Neural cell (in vitro differentiated cells): ENCODE results near the gene SLC36A3. TPM values are rescaled to one million over a fixed set of nuclear protein-coding genes. Genes with fewer than 3 reads are reported as not detected.

Experiments
- H2AFZ ChIP-seq: fragments of 200-600, 300-800 bp; sonication (generic), shearing (Covaris generic); 2 replicates; pipeline ENCODE4 v1.6.0; 2014; ENCODE audit warnings: low read depth, mild to moderate bottlenecking, antibody characterized with exemption, low read length, moderate library complexity
- H3F3A ChIP-seq: fragments of 200-600 bp; shearing (Covaris generic); 2 replicates; pipeline ENCODE4 v1.6.1; 2016; ENCODE audit warnings: mild to moderate bottlenecking, moderate library complexity, mixed read lengths, antibody characterized with exemption, low read length; ENCODE audit not compliant: insufficient read depth, poor library complexity, severe bottlenecking
- H3K27ac ChIP-seq: fragments of 200-600, 300-800 bp; sonication (generic), shearing (Covaris generic); 2 replicates; pipeline ENCODE4 v1.5.1; 2014; ENCODE audit warnings: mild to moderate bottlenecking, low read length, moderate library complexity
- H3K27me3 ChIP-seq: fragments of 300-800, 200-600 bp; sonication (generic), shearing (Covaris generic); 2 replicates; pipeline ENCODE4 v1.6.0; 2014; ENCODE audit warnings: mild to moderate bottlenecking, low read depth, low read length, moderate library complexity; ENCODE audit not compliant: insufficient read depth
- H3K36me3 ChIP-seq: fragments of 300-800, 200-600 bp; sonication (generic), shearing (Covaris generic); 2 replicates; pipeline ENCODE4 v1.5.1; 2014; ENCODE audit warnings: mild to moderate bottlenecking, antibody characterized with exemption, low read length, moderate library complexity; ENCODE audit not compliant: insufficient read depth
- H3K4me2 ChIP-seq: fragments of 300-800, 200-600 bp; sonication (generic), shearing (Covaris generic); 2 replicates; pipeline ENCODE4 v1.6.0; 2014; ENCODE audit warnings: mild to moderate bottlenecking, low read length
- H3K4me3 ChIP-seq: fragments of 300-800, 200-600 bp; sonication (generic), shearing (Covaris generic); 2 replicates; pipeline ENCODE4 v1.5.1; 2014; ENCODE audit warnings: mild to moderate bottlenecking, low read length, moderate library complexity
- H3K79me2 ChIP-seq: fragments of 200-600 bp; shearing (Covaris generic); replicated peaks from 2 replicates; pipeline ENCODE4 v1.6.0; 2014; ENCODE audit warnings: mild to moderate bottlenecking, low read length, moderate library complexity; ENCODE audit not compliant: insufficient read depth
- H3K9ac ChIP-seq: fragments of 300-800, 200-600 bp; sonication (generic), shearing (Covaris generic); 2 replicates; pipeline ENCODE4 v1.6.1; 2016; ENCODE audit warnings: mild to moderate bottlenecking, low read length, mixed read lengths
- H3K9me2 ChIP-seq: fragments of 200-600 bp; shearing (Covaris generic); 2 replicates; pipeline ENCODE4 v1.6.1; 2016; ENCODE audit warnings: mild to moderate bottlenecking, low read length, mixed read lengths; ENCODE audit not compliant: insufficient read depth
- H3K9me3 ChIP-seq: fragments of 200-600, 300-800 bp; sonication (generic), shearing (Covaris generic); 2 replicates; pipeline ENCODE4 v1.6.1; 2016; ENCODE audit warnings: mild to moderate bottlenecking, mixed run types, low read length, moderate library complexity, mixed read lengths
- H4K20me1 ChIP-seq: fragments of 200-600 bp; shearing (Covaris generic); 2 replicates; pipeline ENCODE4 v1.6.1; 2016; ENCODE audit warnings: mild to moderate bottlenecking, mixed run types; ENCODE audit not compliant: insufficient read depth
- EP300 ChIP-seq: fragments of 450-650 bp; conservative IDR thresholded peaks from 2 replicates; pipeline ENCODE4 v1.6.1; 2014; ENCODE audit warnings: antibody characterized with exemption, mild to moderate bottlenecking, moderate library complexity; ENCODE audit not compliant: poor library complexity, severe bottlenecking
- EZH2 ChIP-seq: fragments of 200-600, 300-800 bp; shearing (Covaris generic), sonication (generic); IDR thresholded peaks from 2 replicates; pipeline ENCODE4 v1.6.1; 2014; ENCODE audit warnings: antibody characterized with exemption, low read length, borderline replicate concordance, mild to moderate bottlenecking; ENCODE audit not compliant: insufficient read depth, poor library complexity, severe bottlenecking
- MXI1 ChIP-seq: fragments of 450-650 bp; conservative IDR thresholded peaks from 2 replicates; pipeline ENCODE4 v1.6.1; 2014; ENCODE audit warnings: antibody characterized with exemption, mild to moderate bottlenecking; ENCODE audit not compliant: poor library complexity, severe bottlenecking
- POLR2AphosphoS5 ChIP-seq: IDR thresholded peaks from 2 replicates; pipeline ENCODE4 v1.6.1; 2012
- RAD21 ChIP-seq: fragments of 450-650 bp; conservative IDR thresholded peaks from 2 replicates; pipeline ENCODE4 v1.6.1; 2014; ENCODE audit warnings: antibody characterized with exemption, mild to moderate bottlenecking, moderate library complexity
- REST ChIP-seq: IDR thresholded peaks from 2 replicates; pipeline ENCODE4 v1.6.1; 2012; ENCODE audit warnings: borderline replicate concordance
- SMC3 ChIP-seq: fragments of 450-650 bp; conservative IDR thresholded peaks from 2 replicates; pipeline ENCODE4 v1.6.1; 2014; ENCODE audit warnings: antibody characterized with exemption, mild to moderate bottlenecking, moderate library complexity; ENCODE audit not compliant: poor library complexity
- TAF1 ChIP-seq: IDR thresholded peaks from 2 replicates; pipeline ENCODE4 v1.6.1; 2012; ENCODE audit warnings: low read depth
- polyA plus RNA-seq: library from polyadenylated mRNA; depleted of rRNA; stranded (reverse); fragments of >200 nt; gene quantifications from 2 replicates; pipeline ENCODE4 v1.2.3, GENCODE V29; 2014
- TF ChIP-seq, protein P1 (sequence below): fragments of 450-650 bp; IDR thresholded peaks from 2 replicates; pipeline ENCODE4 v1.5.1; 2014; ENCODE audit warnings: antibody characterized with exemption, mild to moderate bottlenecking, moderate library complexity; ENCODE audit not compliant: poor library complexity, severe bottlenecking

Gene SLC36A3
- polyA plus RNA-seq, 1 donor from 2014 or later, result not detected

DNA sequence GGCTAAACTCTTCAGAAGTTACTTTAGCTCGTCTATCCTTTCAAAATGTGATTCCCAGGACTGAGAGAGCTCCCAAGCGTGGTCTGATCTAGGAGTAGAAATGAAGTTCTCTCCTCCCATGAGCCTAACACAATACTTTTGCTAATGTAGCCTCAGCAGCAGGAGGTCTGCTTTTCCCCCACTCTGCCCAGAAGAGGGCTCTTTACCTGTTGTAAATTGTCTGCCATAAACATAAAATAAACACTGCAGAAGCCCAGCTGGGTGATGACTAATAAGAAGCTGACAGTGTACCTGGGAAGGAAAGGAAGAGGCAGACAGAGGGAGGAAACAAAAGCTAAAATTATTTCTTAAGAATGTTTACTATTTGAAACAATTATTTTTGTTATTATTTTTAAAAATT lies 15.4 kb downstream of the SLC36A3 start:
- Histone ChIP-seq H3K9ac (no peak overlapping the region), H3K79me2 (no peaks in the 10 kb centered on the region), H3K9me3 (no peaks in the 10 kb centered on the region), H3K36me3 (no peaks in the 10 kb centered on the region), H4K20me1 (no peaks in the 10 kb centered on the region), H3K4me3 (no peak overlapping the region), H3K27ac (no peak overlapping the region), H3F3A (no peaks in the 10 kb centered on the region), H2AFZ (no peak overlapping the region), H3K4me2 (no peak overlapping the region), H3K9me2 (no peaks in the 10 kb centered on the region), H3K27me3 (no peaks in the 10 kb centered on the region)
- no peak for TF ChIP-seq EZH2
- TF ChIP-seq RAD21, result no peak
- no peak for TF ChIP-seq REST
- TF ChIP-seq, protein P1, sequence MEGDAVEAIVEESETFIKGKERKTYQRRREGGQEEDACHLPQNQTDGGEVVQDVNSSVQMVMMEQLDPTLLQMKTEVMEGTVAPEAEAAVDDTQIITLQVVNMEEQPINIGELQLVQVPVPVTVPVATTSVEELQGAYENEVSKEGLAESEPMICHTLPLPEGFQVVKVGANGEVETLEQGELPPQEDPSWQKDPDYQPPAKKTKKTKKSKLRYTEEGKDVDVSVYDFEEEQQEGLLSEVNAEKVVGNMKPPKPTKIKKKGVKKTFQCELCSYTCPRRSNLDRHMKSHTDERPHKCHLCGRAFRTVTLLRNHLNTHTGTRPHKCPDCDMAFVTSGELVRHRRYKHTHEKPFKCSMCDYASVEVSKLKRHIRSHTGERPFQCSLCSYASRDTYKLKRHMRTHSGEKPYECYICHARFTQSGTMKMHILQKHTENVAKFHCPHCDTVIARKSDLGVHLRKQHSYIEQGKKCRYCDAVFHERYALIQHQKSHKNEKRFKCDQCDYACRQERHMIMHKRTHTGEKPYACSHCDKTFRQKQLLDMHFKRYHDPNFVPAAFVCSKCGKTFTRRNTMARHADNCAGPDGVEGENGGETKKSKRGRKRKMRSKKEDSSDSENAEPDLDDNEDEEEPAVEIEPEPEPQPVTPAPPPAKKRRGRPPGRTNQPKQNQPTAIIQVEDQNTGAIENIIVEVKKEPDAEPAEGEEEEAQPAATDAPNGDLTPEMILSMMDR, result no peak
- no peak for TF ChIP-seq POLR2AphosphoS5
- TF ChIP-seq TAF1, result no peak
- TF ChIP-seq EP300, result no peak
- no peak for TF ChIP-seq MXI1
- no peak for TF ChIP-seq SMC3

DNA sequence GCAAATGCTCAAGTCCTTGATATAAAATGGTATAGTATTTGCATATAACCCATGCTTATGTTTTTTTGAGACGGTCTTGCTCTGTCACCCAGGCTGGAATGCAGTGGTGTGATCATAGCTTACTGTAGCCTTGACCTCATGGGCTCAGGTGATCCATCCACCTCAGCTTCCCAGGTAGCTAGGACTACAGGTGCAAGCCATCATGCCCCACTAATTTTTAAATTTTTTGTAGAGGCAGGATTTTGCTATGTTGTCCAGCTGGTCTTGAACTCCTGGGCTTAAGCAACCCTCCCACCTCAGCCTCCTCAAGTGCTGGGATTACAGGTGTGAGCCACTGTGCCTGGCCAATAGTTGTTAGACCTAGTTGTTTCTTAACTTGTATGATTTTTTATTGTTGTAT lies 17.3 kb downstream of the SLC36A3 start:
- no peak overlapping the region for H3K27ac ChIP-seq
- H3K9me2 ChIP-seq, result no peaks in the 10 kb centered on the region
- TF ChIP-seq, protein P1, result no peak
- TF ChIP-seq TAF1, result no peak
- TF ChIP-seq RAD21, result no peak
- TF ChIP-seq EZH2, result no peak
- TF ChIP-seq POLR2AphosphoS5, result no peak
- no peak for TF ChIP-seq REST
- TF ChIP-seq SMC3, result no peak
- no peak for TF ChIP-seq EP300
- TF ChIP-seq MXI1, result no peak

More for the DNA sequence above, 17.3 kb downstream of the SLC36A3 start:
- Histone ChIP-seq H3K4me3 (no peak overlapping the region), H2AFZ (no peak overlapping the region), H3K79me2 (no peaks in the 10 kb centered on the region), H3K36me3 (no peaks in the 10 kb centered on the region), H3F3A (no peaks in the 10 kb centered on the region), H4K20me1 (no peaks in the 10 kb centered on the region), H3K27me3 (no peaks in the 10 kb centered on the region), H3K9ac (no peak overlapping the region), H3K4me2 (no peak overlapping the region), H3K9me3 (no peaks in the 10 kb centered on the region)
